AG09309 (cell line): ENCODE data around the gene IZUMO2.

Experiments used
- DNase-seq: peaks from one replicate; pipeline ENCODE4 v3.0.0-alpha.2; 2010; ENCODE audit warnings: low read depth
- H3K4me3 ChIP-seq: 2 replicates; pipeline ENCODE4 v1.5.1; 2011; ENCODE audit warnings: mild to moderate bottlenecking, low read depth, low read length, moderate library complexity; ENCODE audit not compliant: control insufficient read depth
- CTCF ChIP-seq: IDR thresholded peaks from 2 replicates; pipeline ENCODE4 v1.5.1; 2011; ENCODE audit warnings: mild to moderate bottlenecking, low read depth, low read length, inconsistent platforms; ENCODE audit not compliant: insufficient read depth, control insufficient read depth; ENCODE audit errors: missing control alignments

The IZUMO2 gene

GRCh38 chr19:50190439-50190891 is 27.4 kb upstream of the IZUMO2 start:
- H3K4me3 ChIP-seq: no peak overlapping the region
- DNase-seq: no peak
- TF ChIP-seq CTCF: no peak

GRCh38 chr19:50189331-50189730 is 26.2 kb upstream of the IZUMO2 start:
- DNase-seq: no peak
- no peak for TF ChIP-seq CTCF
- H3K4me3 ChIP-seq: no peak overlapping the region

DNA sequence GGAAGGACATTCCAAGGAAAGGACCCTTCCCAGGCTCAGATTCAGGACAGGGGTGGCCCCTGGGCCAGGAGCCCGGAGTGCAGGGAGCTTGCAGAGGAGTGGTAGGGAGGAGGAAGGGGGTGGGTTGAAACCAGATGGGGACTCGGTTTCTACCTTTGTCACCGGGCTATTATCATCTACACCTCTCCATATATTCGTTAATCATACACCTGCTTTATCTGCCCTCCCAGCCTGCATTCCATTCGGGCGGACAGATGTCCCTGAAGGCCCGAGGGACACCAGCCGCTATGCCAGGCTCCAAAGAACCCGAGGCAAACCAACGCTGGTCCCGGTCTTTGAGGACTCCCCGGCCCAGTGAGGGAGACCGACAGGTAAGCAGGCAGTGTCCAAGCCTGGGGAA is 24.9 kb upstream of the IZUMO2 start:
- H3K4me3 ChIP-seq: no peak overlapping the region
- TF ChIP-seq CTCF: no peak
- no peak for DNase-seq

- no peak for DNase-seq
- TF ChIP-seq CTCF: no peak
Measured at GRCh38 chr19:50184196-50184595, 21.1 kb upstream of the IZUMO2 start.

GRCh38 chr19:50181121-50181520 is 18.0 kb upstream of the IZUMO2 start:
- no peak for DNase-seq
- TF ChIP-seq CTCF: no peak

More at GRCh38 chr19:50184196-50184595, 21.1 kb upstream of the IZUMO2 start:
- no peak overlapping the region for H3K4me3 ChIP-seq

GRCh38 chr19:50178859-50179537 is 15.9 kb upstream of the IZUMO2 start:
- no peak for TF ChIP-seq CTCF
- no peak for DNase-seq
- no peak overlapping the region for H3K4me3 ChIP-seq

More at GRCh38 chr19:50181121-50181520, 18.0 kb upstream of the IZUMO2 start:
- H3K4me3 ChIP-seq: no peak overlapping the region
